Fibroblast of mammary gland (primary cell): ENCODE results near the gene SEMA3G.
A peak's percentile ranks its signal among the peaks of the same experiment; 100 is the strongest.

Experiments
- DNase-seq: peaks from one replicate; pipeline ENCODE4 v3.0.0-alpha.2; 2010; ENCODE audit warnings: low read depth
- H3K4me3 ChIP-seq: 2 replicates; pipeline ENCODE4 v1.5.1; 2011; ENCODE audit warnings: low read depth, mild to moderate bottlenecking, low read length, moderate library complexity; ENCODE audit not compliant: control insufficient read depth
- CTCF ChIP-seq: conservative IDR thresholded peaks from 2 replicates; pipeline ENCODE4 v1.5.1; 2011; ENCODE audit warnings: low read depth, low read length, inconsistent platforms; ENCODE audit not compliant: control insufficient read depth, insufficient read depth

Gene SEMA3G

GRCh38 chr3:52385157-52385556 is 59.7 kb downstream of the SEMA3G start:
- TF ChIP-seq CTCF: peak; percentile 54
- peak; percentile 37 for DNase-seq

GRCh38 chr3:52384019-52384761 is 60.7 kb downstream of the SEMA3G start:
- no peak for TF ChIP-seq CTCF
- no peak for DNase-seq
- H3K4me3 ChIP-seq: no peak overlapping the region

More at GRCh38 chr3:52385157-52385556, 59.7 kb downstream of the SEMA3G start:
- H3K4me3 ChIP-seq: no peak overlapping the region

GRCh38 chr3:52383446-52383845 is 61.5 kb downstream of the SEMA3G start:
- no peak for DNase-seq
- no peak overlapping the region for H3K4me3 ChIP-seq
- TF ChIP-seq CTCF: no peak
